Testis (tissue), 3 donors: ENCODE results near the gene COL13A1. TPM values are rescaled to one million over a fixed set of nuclear protein-coding genes. Genes with fewer than 3 reads are reported as not detected.

Experiments used
- DNase-seq: peaks from one replicate; pipeline ENCODE4 v3.0.0-alpha.2; 2019
- H3K27ac ChIP-seq, 2 donors: fragments of 200-600 bp; sonication (generic); one replicate each; pipeline ENCODE4 v1.5.1; 2019
- H3K27me3 ChIP-seq: fragments of 200-600 bp; sonication (generic); one replicate; pipeline ENCODE4 v1.5.1; 2019
- H3K36me3 ChIP-seq: fragments of 200-600 bp; sonication (generic); one replicate; pipeline ENCODE4 v1.5.1; 2017; ENCODE audit warnings: low read depth; ENCODE audit errors: missing control alignments
- H3K4me1 ChIP-seq: fragments of 200-600 bp; sonication (generic); one replicate; pipeline ENCODE4 v1.5.1; 2019
- H3K4me3 ChIP-seq, 2 donors: fragments of 200-600 bp; sonication (generic); one replicate each; pipeline ENCODE4 v1.5.1; 2017 to 2019
- H3K9me3 ChIP-seq: fragments of 200-600 bp; sonication (generic); one replicate; pipeline ENCODE4 v1.5.1; 2017
- CTCF ChIP-seq, 3 experiments: fragments of 450-650 bp in 2 of 3; fragments of 200-600 bp in 1 of 3; sonication (generic) in 1 of 3; IDR thresholded peaks; one replicate each; pipeline ENCODE4 v1.5.1; 2016 to 2019; ENCODE audit warnings: antibody characterized with exemption in 3 of 3, mild to moderate bottlenecking in 2 of 3, moderate library complexity in 1 of 3
- POLR2A ChIP-seq: fragments of 450-650 bp; IDR thresholded peaks from one replicate; pipeline ENCODE4 v1.6.1; 2017; ENCODE audit warnings: antibody characterized with exemption, mild to moderate bottlenecking, moderate library complexity
- WGBS, 2 donors: methylation state at CpG; one replicate each; pipeline ENCODE4 v1.1.5; 2018; 5-methylcytosine and 5-hydroxymethylcytosine counted together
- intact Hi-C: fragments of 100-400 bp; cut with DNase I; formaldehyde crosslinking; loops from one replicate; pipeline ENCODE4 v1.15.1; 2023; ENCODE audit warnings: low total_unique reads
- polyA plus RNA-seq: library from polyadenylated mRNA; stranded (reverse); fragments of 350-450 nt; fragmentation: Illumina TruSeq; extraction: RNeasy Lipid Tissue Mini Kit (QIAGEN cat#74804); gene quantifications from one replicate; pipeline ENCODE4 v1.2.3, GENCODE V29; 2014; ENCODE audit warnings: low read depth, low replicate concordance; ENCODE audit not compliant: insufficient read depth
- total RNA-seq, 2 donors: library from RNA; depleted of rRNA; stranded (reverse); fragments of >200 nt; gene quantifications; one replicate each; pipeline ENCODE4 v1.2.3, GENCODE V29; 2016

The COL13A1 gene
- total and polyA plus RNA-seq, 3 donors from 2014 or later: 0.94 to 2.5 (median 1.5) TPM

DNA sequence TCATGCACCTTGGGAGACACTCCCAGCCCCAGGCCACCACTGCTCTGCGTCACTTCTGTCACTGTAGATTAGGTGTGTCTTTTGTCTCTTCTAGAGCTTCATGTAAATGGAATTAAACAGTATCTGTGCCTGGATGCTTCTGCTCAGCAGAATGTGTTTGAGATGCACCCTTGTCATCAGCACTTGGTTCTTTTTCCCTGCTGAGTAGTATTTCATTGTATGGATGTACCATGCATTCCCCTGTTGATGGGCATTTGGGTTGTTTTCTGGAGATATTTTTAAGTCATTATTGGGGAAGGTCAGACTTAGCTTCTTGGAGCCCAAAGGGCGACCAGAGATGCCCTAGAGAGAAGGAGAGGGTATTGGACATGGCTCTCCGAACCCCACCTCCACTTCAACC, 126.6 kb downstream of the COL13A1 start:
- intact Hi-C loops: no loop called here
- Histone ChIP-seq H3K36me3 (no peaks in the 10 kb centered on the region), H3K27me3 (no peaks in the 10 kb centered on the region), H3K4me1 (no peaks in the 10 kb centered on the region), H3K27ac (no peak overlapping the region), H3K9me3 (no peaks in the 10 kb centered on the region), H3K4me3 (no peak overlapping the region)
- 89 to 94% methylated on average over 3 of the region's 3 CpGs for whole genome bisulfite sequencing, 2 donors
- no peak for TF ChIP-seq POLR2A
- TF ChIP-seq CTCF (IDR thresholded peaks at IDR 0.05): no peak
- no peak for DNase-seq

DNA sequence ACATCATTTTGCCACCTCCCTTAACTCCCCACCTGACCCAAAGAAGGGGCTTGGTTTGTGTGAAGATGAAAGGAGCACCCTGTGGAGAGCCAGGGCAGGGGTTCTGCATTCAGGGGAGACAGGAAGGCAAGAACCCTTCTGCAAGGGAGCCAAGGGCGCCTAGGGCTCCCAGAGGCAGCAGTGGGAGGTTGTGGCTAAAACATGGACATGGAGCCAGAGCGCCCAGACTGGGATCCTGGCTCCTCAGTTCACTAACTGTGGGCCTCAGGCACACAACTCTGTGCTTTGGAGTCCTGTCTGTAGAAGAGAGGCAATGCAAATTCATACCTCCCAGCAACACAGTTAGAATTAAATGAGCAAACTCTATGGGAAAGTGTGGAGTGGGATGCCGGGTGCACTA, 127.9 kb downstream of the COL13A1 start:
- Histone ChIP-seq H3K36me3 (no peaks in the 10 kb centered on the region), H3K4me1 (no peaks in the 10 kb centered on the region), H3K4me3 (no peak overlapping the region), H3K27ac (no peak overlapping the region), H3K27me3 (no peaks in the 10 kb centered on the region), H3K9me3 (no peaks in the 10 kb centered on the region)
- intact Hi-C loops: no loop called here
- DNase-seq: no peak
- WGBS, 2 donors: 90 to 95% methylated on average over 3 of the region's 3 CpGs
- TF ChIP-seq POLR2A (no peak), CTCF (IDR thresholded peaks at IDR 0.05) (no peak)

DNA sequence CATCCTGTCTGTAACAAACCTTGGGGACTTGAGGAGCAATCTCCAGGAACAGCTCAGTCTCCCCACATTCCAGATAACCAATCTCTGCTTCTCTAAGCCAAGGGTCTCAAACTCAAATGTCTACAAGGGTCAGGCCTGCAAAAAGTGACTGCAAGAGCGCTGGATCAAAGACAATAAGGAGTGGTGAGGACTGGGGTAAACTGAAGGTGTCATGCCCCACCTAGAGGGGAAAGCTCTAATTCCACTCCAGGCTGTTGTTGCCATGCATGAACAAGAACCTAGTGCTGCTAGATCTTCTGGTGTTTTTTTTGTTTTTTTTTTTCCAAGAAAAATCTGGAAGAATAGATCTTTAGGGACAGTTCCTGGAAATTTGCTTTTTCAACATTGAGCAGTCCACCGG, 133.1 kb downstream of the COL13A1 start:
- DNase-seq: no peak
- 91 to 93% methylated on average over 2 of the region's 2 CpGs for WGBS, 2 donors
- Histone ChIP-seq H3K9me3 (no peaks in the 10 kb centered on the region), H3K4me1 (no peaks in the 10 kb centered on the region), H3K27me3 (no peaks in the 10 kb centered on the region), H3K27ac (no peak overlapping the region), H3K36me3 (no peaks in the 10 kb centered on the region), H3K4me3 (no peak overlapping the region)
- intact Hi-C loops: no loop called here
- TF ChIP-seq POLR2A (no peak), CTCF (IDR thresholded peaks at IDR 0.05) (no peak)

GRCh38 chr10:69936091-69936490, 134.4 kb downstream of the COL13A1 start:
- TF ChIP-seq POLR2A: no peak
- TF ChIP-seq CTCF (IDR thresholded peaks at IDR 0.05): no peak

DNA sequence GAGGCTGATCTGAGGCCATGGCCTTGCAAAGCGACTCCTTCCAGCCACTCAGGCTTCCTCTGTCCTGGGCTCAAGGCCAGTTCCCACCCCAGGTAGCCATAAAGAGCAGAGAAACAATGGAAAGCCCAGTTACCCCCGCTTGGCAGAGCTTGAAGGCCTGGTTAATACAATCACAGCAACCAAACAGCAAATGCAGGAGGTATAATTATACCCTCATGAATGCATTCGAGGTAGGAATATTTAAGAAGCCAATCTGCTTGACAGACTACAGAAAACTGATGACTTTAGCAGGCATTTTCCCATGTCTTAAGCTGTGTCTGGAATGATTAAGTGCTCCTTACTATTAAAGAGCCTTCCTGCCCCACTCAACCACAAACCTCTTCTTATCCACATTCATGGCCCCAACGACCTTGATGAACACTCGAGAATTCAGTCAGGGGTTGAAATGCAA, 136.9 kb downstream of the COL13A1 start:
- Histone ChIP-seq H3K27me3 (no peaks in the 10 kb centered on the region), H3K4me3 (no peak overlapping the region), H3K4me1 (no peaks in the 10 kb centered on the region), H3K36me3 (no peaks in the 10 kb centered on the region), H3K9me3 (no peaks in the 10 kb centered on the region), H3K27ac (no peak overlapping the region)
- DNase-seq: no peak
- WGBS, 2 donors: 51 to 65% methylated on average over 5 of the region's 5 CpGs
- intact Hi-C loops: no loop called here
- TF ChIP-seq CTCF (IDR thresholded peaks at IDR 0.05): no peak
- no peak for TF ChIP-seq POLR2A

More at GRCh38 chr10:69936091-69936490, 134.4 kb downstream of the COL13A1 start:
- no peaks in the 10 kb centered on the region for H3K9me3 ChIP-seq
- H3K4me3 ChIP-seq: no peak overlapping the region
- no peaks in the 10 kb centered on the region for H3K4me1 ChIP-seq
- 83 to 91% methylated on average over 3 of the region's 3 CpGs for WGBS, 2 donors
- no peaks in the 10 kb centered on the region for H3K36me3 ChIP-seq
- no peak overlapping the region for H3K27ac ChIP-seq
- no peaks in the 10 kb centered on the region for H3K27me3 ChIP-seq
- DNase-seq: no peak
- intact Hi-C loops: no loop called here
